ENCODE results near the gene CASKIN2. TPM values are rescaled to one million over a fixed set of nuclear protein-coding genes. Genes with fewer than 3 reads are reported as not detected.

CASKIN2 gene
- total RNA-seq, 2 donors from 2014 or later, result 16.0 to 35.8 TPM

- TF ChIP-seq POLR2AphosphoS5 (IDR thresholded peaks at IDR 0.05) (no peak), POLR2A (IDR thresholded peaks at IDR 0.05) (no peak)
- TF ChIP-seq, protein P1, sequence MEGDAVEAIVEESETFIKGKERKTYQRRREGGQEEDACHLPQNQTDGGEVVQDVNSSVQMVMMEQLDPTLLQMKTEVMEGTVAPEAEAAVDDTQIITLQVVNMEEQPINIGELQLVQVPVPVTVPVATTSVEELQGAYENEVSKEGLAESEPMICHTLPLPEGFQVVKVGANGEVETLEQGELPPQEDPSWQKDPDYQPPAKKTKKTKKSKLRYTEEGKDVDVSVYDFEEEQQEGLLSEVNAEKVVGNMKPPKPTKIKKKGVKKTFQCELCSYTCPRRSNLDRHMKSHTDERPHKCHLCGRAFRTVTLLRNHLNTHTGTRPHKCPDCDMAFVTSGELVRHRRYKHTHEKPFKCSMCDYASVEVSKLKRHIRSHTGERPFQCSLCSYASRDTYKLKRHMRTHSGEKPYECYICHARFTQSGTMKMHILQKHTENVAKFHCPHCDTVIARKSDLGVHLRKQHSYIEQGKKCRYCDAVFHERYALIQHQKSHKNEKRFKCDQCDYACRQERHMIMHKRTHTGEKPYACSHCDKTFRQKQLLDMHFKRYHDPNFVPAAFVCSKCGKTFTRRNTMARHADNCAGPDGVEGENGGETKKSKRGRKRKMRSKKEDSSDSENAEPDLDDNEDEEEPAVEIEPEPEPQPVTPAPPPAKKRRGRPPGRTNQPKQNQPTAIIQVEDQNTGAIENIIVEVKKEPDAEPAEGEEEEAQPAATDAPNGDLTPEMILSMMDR (IDR thresholded peaks at IDR 0.05), result no peak
- Histone ChIP-seq H3K27me3 (replicated peaks; ENCODE audit: insufficient read depth) (no peaks in the 10 kb centered on the region), H3K4me3 (no peak overlapping the region), H3K27ac (peak overlapping the region in 1 of 2 donors; percentile 24), H3K4me1 (replicated peaks) (no peaks in the 10 kb centered on the region), H3K9me3 (no peaks in the 10 kb centered on the region), H3K36me3 (no peaks in the 10 kb centered on the region)
- no peak for DNase-seq (ENCODE audit: low spot score)
- intact Hi-C loops (cut with DNase I), result no loop called here
- 70% methylated on average over 11 of the region's 11 CpGs for WGBS
These were observed 38.4 kb downstream of the CASKIN2 start for GRCh38 chr17:75476752-75477489.

DNA sequence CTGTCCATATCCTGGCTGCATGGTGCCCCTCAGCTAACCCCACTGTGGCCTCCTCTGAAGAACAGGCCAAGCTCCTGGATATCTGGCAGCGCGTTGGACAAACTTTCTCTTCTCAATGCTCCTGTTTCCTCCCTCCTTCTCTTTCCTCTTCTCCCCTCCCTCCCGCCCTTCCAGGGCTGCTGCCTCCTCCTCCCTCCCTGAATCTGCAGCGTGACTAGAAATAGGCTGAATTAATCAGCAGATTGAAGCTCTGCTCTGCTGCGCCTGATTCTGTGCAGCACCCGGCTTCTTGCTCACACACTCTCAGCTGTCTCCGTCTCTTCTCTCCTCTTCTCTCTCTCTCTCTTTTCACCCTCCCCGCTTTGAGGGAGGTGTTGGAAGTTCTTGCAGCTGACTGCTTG lies 39.1 kb downstream of the CASKIN2 start:
- intact Hi-C loops (cut with DNase I), result no loop called here

DNA sequence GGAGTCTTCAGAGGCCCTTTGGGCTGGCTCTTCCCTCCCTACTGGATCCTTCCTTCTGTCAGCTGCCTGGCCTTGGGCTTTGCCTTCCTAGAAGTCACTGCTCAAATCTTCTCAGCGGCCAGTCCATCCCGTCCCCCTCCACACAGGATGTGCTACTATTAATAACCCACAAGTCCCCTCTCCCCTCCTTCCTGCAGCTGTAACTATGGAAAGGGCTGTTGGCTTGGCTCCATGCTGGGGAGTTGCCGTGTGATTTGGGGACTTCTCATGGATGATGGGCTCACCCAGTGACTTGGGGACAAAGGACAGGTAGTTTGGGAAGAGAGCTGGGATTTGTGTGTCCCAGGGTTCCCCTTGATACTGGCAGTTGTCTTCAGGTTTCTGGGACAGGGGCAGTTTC lies 39.5 kb downstream of the CASKIN2 start:
- Histone ChIP-seq H3K9me3 (no peaks in the 10 kb centered on the region), H3K4me3 (no peak overlapping the region), H3K36me3 (no peaks in the 10 kb centered on the region), H3K27me3 (replicated peaks; ENCODE audit: insufficient read depth) (no peaks in the 10 kb centered on the region), H3K27ac (peak overlapping the region in 1 of 2 donors; percentile 24), H3K4me1 (replicated peaks) (no peaks in the 10 kb centered on the region)
- intact Hi-C loops (cut with DNase I), result no loop called here
- DNase-seq (ENCODE audit: low spot score), result no peak
- WGBS, result 51% methylated on average over 3 of the region's 3 CpGs
- TF ChIP-seq POLR2A (IDR thresholded peaks at IDR 0.05) (no peak), POLR2AphosphoS5 (IDR thresholded peaks at IDR 0.05) (no peak)
- TF ChIP-seq, protein P1 (IDR thresholded peaks at IDR 0.05), result no peak

More for the DNA sequence above, 39.1 kb downstream of the CASKIN2 start:
- WGBS, result 63% methylated on average over 8 of the region's 8 CpGs
- Histone ChIP-seq H3K36me3 (no peaks in the 10 kb centered on the region), H3K27ac (peak overlapping the region in 1 of 2 donors; percentile 24), H3K4me1 (replicated peaks) (no peaks in the 10 kb centered on the region), H3K4me3 (no peak overlapping the region), H3K9me3 (no peaks in the 10 kb centered on the region), H3K27me3 (replicated peaks; ENCODE audit: insufficient read depth) (no peaks in the 10 kb centered on the region)
- no peak for DNase-seq (ENCODE audit: low spot score)
- TF ChIP-seq POLR2A (IDR thresholded peaks at IDR 0.05) (no peak), POLR2AphosphoS5 (IDR thresholded peaks at IDR 0.05) (no peak)
- TF ChIP-seq, protein P1 (IDR thresholded peaks at IDR 0.05), result no peak

- no peaks in the 10 kb centered on the region for H3K9me3 ChIP-seq
- H3K27me3 ChIP-seq (replicated peaks; ENCODE audit: insufficient read depth), result no peaks in the 10 kb centered on the region
- WGBS, result 82% methylated on average over 12 of the region's 13 CpGs
- H3K4me3 ChIP-seq, result no peak overlapping the region
- H3K27ac ChIP-seq, result no peak overlapping the region
- no peak for DNase-seq (ENCODE audit: low spot score)
- TF ChIP-seq POLR2A (IDR thresholded peaks at IDR 0.05) (no peak), POLR2AphosphoS5 (IDR thresholded peaks at IDR 0.05) (no peak)
- TF ChIP-seq, protein P1 (IDR thresholded peaks at IDR 0.05), result no peak
- no peaks in the 10 kb centered on the region for H3K4me1 ChIP-seq (replicated peaks)
- intact Hi-C loops (cut with DNase I), result no loop called here
- no peaks in the 10 kb centered on the region for H3K36me3 ChIP-seq
These were observed 40.0 kb downstream of the CASKIN2 start for GRCh38 chr17:75475144-75475835.
